SK-N-SH (cell line): ENCODE data around the gene FAT1.

ENCODE experiments used
- EP300 ChIP-seq, 2 experiments: IDR thresholded peaks; 2 replicates each; pipeline versions ENCODE4 v1.4.0 to v1.6.1; 2012; ENCODE audit warnings: borderline replicate concordance in 1 of 2, low read depth in 1 of 2, low read length in 1 of 2
- FOXJ3 ChIP-seq: sonication (generic); formaldehyde crosslinking; IDR thresholded peaks from 2 replicates; pipeline ENCODE4 v1.5.1; 2020; ENCODE audit warnings: mild to moderate bottlenecking, missing genetic modification reagents
- NRF1 ChIP-seq: IDR thresholded peaks from 2 replicates; pipeline ENCODE4 v1.6.1; 2012; ENCODE audit warnings: low read depth, mild to moderate bottlenecking, low read length
- POLR2AphosphoS5 ChIP-seq: IDR thresholded peaks from 2 replicates; pipeline ENCODE4 v1.6.1; 2012; ENCODE audit warnings: low read depth, low read length
- RAD21 ChIP-seq: IDR thresholded peaks from 2 replicates; pipeline ENCODE4 v1.6.1; 2012; ENCODE audit warnings: mild to moderate bottlenecking, low read length
- REST ChIP-seq: IDR thresholded peaks from 2 replicates; pipeline ENCODE4 v1.6.1; 2012; ENCODE audit warnings: mild to moderate bottlenecking, low read depth, low read length, moderate library complexity
- SIN3A ChIP-seq: IDR thresholded peaks from 2 replicates; pipeline ENCODE4 v1.6.1; 2012; ENCODE audit warnings: low read depth, mild to moderate bottlenecking, low read length, moderate library complexity, borderline replicate concordance
- SMC3 ChIP-seq: IDR thresholded peaks from 2 replicates; pipeline ENCODE4 v1.6.1; 2012; ENCODE audit warnings: low read depth, low read length, improper control_type of control experiment
- YY1 ChIP-seq: IDR thresholded peaks from 2 replicates; pipeline ENCODE4 v1.4.0; 2012; ENCODE audit warnings: low read depth, mild to moderate bottlenecking
- TF ChIP-seq, protein P1 (sequence below): fragments of 200-600 bp; sonication (generic); IDR thresholded peaks from 2 replicates; pipeline ENCODE4 v1.6.1; 2017; ENCODE audit warnings: antibody characterized with exemption, mild to moderate bottlenecking, moderate library complexity
- TF ChIP-seq, protein P2 (sequence below): IDR thresholded peaks from 2 replicates; pipeline ENCODE4 v1.4.0; 2012; ENCODE audit warnings: low read depth
- TF ChIP-seq, protein P3 (sequence below): fragments of 150-350 bp; IDR thresholded peaks from 2 replicates; pipeline ENCODE4 v1.6.1; 2017; ENCODE audit warnings: antibody characterized with exemption, low read length, low read depth, borderline replicate concordance
- TF ChIP-seq, protein P4 (sequence below): IDR thresholded peaks from 2 replicates; pipeline ENCODE4; 2012

- TF ChIP-seq REST: no peak
- TF ChIP-seq SMC3: no peak
- no peak for TF ChIP-seq RAD21
- TF ChIP-seq, protein P1, sequence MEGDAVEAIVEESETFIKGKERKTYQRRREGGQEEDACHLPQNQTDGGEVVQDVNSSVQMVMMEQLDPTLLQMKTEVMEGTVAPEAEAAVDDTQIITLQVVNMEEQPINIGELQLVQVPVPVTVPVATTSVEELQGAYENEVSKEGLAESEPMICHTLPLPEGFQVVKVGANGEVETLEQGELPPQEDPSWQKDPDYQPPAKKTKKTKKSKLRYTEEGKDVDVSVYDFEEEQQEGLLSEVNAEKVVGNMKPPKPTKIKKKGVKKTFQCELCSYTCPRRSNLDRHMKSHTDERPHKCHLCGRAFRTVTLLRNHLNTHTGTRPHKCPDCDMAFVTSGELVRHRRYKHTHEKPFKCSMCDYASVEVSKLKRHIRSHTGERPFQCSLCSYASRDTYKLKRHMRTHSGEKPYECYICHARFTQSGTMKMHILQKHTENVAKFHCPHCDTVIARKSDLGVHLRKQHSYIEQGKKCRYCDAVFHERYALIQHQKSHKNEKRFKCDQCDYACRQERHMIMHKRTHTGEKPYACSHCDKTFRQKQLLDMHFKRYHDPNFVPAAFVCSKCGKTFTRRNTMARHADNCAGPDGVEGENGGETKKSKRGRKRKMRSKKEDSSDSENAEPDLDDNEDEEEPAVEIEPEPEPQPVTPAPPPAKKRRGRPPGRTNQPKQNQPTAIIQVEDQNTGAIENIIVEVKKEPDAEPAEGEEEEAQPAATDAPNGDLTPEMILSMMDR: no peak
- no peak for TF ChIP-seq NRF1
- TF ChIP-seq SIN3A: no peak
- no peak for TF ChIP-seq POLR2AphosphoS5
- TF ChIP-seq, protein P2, sequence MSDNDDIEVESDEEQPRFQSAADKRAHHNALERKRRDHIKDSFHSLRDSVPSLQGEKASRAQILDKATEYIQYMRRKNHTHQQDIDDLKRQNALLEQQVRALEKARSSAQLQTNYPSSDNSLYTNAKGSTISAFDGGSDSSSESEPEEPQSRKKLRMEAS: no peak
- TF ChIP-seq, protein P3, sequence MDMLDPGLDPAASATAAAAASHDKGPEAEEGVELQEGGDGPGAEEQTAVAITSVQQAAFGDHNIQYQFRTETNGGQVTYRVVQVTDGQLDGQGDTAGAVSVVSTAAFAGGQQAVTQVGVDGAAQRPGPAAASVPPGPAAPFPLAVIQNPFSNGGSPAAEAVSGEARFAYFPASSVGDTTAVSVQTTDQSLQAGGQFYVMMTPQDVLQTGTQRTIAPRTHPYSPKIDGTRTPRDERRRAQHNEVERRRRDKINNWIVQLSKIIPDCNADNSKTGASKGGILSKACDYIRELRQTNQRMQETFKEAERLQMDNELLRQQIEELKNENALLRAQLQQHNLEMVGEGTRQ: no peak
- TF ChIP-seq, protein P4, sequence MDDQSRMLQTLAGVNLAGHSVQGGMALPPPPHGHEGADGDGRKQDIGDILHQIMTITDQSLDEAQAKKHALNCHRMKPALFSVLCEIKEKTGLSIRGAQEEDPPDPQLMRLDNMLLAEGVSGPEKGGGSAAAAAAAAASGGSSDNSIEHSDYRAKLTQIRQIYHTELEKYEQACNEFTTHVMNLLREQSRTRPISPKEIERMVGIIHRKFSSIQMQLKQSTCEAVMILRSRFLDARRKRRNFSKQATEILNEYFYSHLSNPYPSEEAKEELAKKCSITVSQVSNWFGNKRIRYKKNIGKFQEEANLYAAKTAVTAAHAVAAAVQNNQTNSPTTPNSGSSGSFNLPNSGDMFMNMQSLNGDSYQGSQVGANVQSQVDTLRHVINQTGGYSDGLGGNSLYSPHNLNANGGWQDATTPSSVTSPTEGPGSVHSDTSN: no peak
- no peak for TF ChIP-seq EP300 (IDR thresholded peaks at IDR 0.05; ENCODE audit: borderline replicate concordance in 1 of 2, low read depth in 1 of 2, low read length in 1 of 2)
- TF ChIP-seq YY1: no peak
- TF ChIP-seq FOXJ3 (CRISPR knock-in tag): no peak
These were observed 20.1 kb downstream of the FAT1 start for GRCh38 chr4:186703510-186703909.
